Spleen (tissue), 11 donors: ENCODE results near the gene MACC1. TPM values are rescaled to one million over a fixed set of nuclear protein-coding genes. Genes with fewer than 3 reads are reported as not detected.

Experiments used
- DNase-seq: peaks from one replicate; pipeline ENCODE4 v3.0.0-alpha.2; 2020
- H3K27ac ChIP-seq, 8 donors: fragments of 200-600 bp; sonication (generic) in 7 of 8; 1 replicate in 4 of 8; 2 replicates in 4 of 8; pipeline versions ENCODE4 v1.5.0 to v1.8.0; 2016 to 2021; ENCODE audit warnings: inconsistent platforms in 4 of 8, mild to moderate bottlenecking in 4 of 8, moderate library complexity in 1 of 8
- H3K27me3 ChIP-seq, 7 donors: fragments of 200-600 bp; sonication (generic) in 6 of 7; replicated peaks in 1 of 7; 1 replicate in 4 of 7; 2 replicates in 3 of 7; pipeline versions ENCODE4 v1.5.0 to v1.8.0; 2016 to 2021; ENCODE audit warnings: inconsistent platforms in 3 of 7, mild to moderate bottlenecking in 1 of 7
- H3K36me3 ChIP-seq, 6 donors: fragments of 200-600 bp; sonication (generic) in 5 of 6; 1 replicate in 4 of 6; 2 replicates in 2 of 6; pipeline versions ENCODE4 v1.5.0 to v1.8.0; 2016 to 2021; ENCODE audit warnings: inconsistent platforms in 2 of 6
- H3K4me1 ChIP-seq, 6 donors: fragments of 200-600 bp; sonication (generic) in 5 of 6; 1 replicate in 3 of 6; 2 replicates in 3 of 6; pipeline versions ENCODE4 v1.5.0 to v1.8.0; 2016 to 2021; ENCODE audit warnings: inconsistent platforms in 3 of 6
- H3K4me3 ChIP-seq, 8 donors: fragments of 200-600 bp; sonication (generic) in 7 of 8; 1 replicate in 4 of 8; 2 replicates in 4 of 8; pipeline versions ENCODE4 v1.5.0 to v1.8.0; 2016 to 2021; ENCODE audit warnings: inconsistent platforms in 4 of 8, mild to moderate bottlenecking in 4 of 8, moderate library complexity in 2 of 8
- H3K9me3 ChIP-seq, 8 donors: fragments of 200-600 bp; sonication (generic) in 7 of 8; 1 replicate in 4 of 8; 2 replicates in 4 of 8; pipeline versions ENCODE4 v1.5.0 to v1.8.0; 2016 to 2021; ENCODE audit warnings: inconsistent platforms in 4 of 8
- CTCF ChIP-seq, 11 experiments: fragments of 200-600 bp in 7 of 11; fragments of 450-650 bp in 4 of 11; sonication (generic) in 4 of 11; IDR thresholded peaks in 8 of 11; conservative IDR thresholded peaks in 3 of 11; 1 replicate in 7 of 11; 2 replicates in 4 of 11; pipeline versions ENCODE4 v1.4.0 to v1.8.0; 2016 to 2021; ENCODE audit warnings: antibody characterized with exemption in 11 of 11, inconsistent platforms in 4 of 11, mild to moderate bottlenecking in 1 of 11
- POLR2A ChIP-seq, 3 donors: fragments of 450-650 bp; IDR thresholded peaks; one replicate each; pipeline ENCODE4 v1.5.1; 2017; ENCODE audit warnings: antibody characterized with exemption in 3 of 3, mild to moderate bottlenecking in 1 of 3
- POLR2AphosphoS5 ChIP-seq, 3 donors: sonication (generic); formaldehyde crosslinking; IDR thresholded peaks; one replicate each; pipeline ENCODE4 v1.5.1; 2017; ENCODE audit warnings: antibody characterized with exemption in 3 of 3
- WGBS, 5 donors: extraction: QIAGEN DNeasy Blood & Tissue Kit in 3 of 5; methylation state at CpG; one replicate each; pipeline versions ENCODE4 v1.1.5 to v1.1.7; 2013 to 2018; 5-methylcytosine and 5-hydroxymethylcytosine counted together
- intact Hi-C: fragments of 100-400 bp; cut with DNase I; formaldehyde crosslinking; loops from one replicate; pipeline ENCODE4 v1.15.0; 2023; ENCODE audit warnings: low total_unique reads
- polyA plus RNA-seq, 3 donors: library from polyadenylated mRNA; stranded (reverse); fragments of 200-250 nt; gene quantifications; one replicate each; pipeline ENCODE4 v1.2.1, GENCODE V29; 2013
- total RNA-seq, 7 donors: library from RNA; depleted of rRNA in 3 of 7; stranded (reverse); fragments of >200 nt in 3 of 7; fragmentation: NEBNext Ultra II Directional in 4 of 7; extraction: Animal tissue kit (Norgen Biotek cat#: 25700) in 4 of 7; gene quantifications; one replicate each; pipeline versions ENCODE4 v1.1.0 to v1.2.1, GENCODE V29; 2016 to 2021
- donor health status: healthy with polysubstance abuse.
- donor health status: DM: no; HTN: no; CAD: no; lungs with moderate emphysema.
- donor health status: DM: no; HTN: no; CAD: no.
- donor health status: Bipolar disorder and iron deficiency.
- donor health status: healthy.
- donor health status: DM: no; HTN: no; CAD: no.
- donor health status: DM: yes; HTN: yes; CAD: no.

MACC1 gene
- total and polyA plus RNA-seq, 10 donors: 0.83 to 10.6 (median 4.8) TPM

- H3K4me3 ChIP-seq: no peak overlapping the region
- DNase-seq: no peak
- WGBS, 5 donors: 37 to 58% (median 46%) methylated on average over 4 of the region's 4 CpGs
- intact Hi-C loops: no loop called here
- no peaks in the 10 kb centered on the region for H3K9me3 ChIP-seq
- no peaks in the 10 kb centered on the region for H3K27me3 ChIP-seq
- H3K36me3 ChIP-seq: peaks cover 0 to 10% (median 0%) of the 10 kb centered on the region in 6 donors
- TF ChIP-seq CTCF (IDR thresholded peaks at IDR 0.05 in 8 of 11, conservative IDR thresholded peaks at IDR 0.05 in 3 of 11): no peak
- no peak for TF ChIP-seq POLR2AphosphoS5 (IDR thresholded peaks at IDR 0.05)
- TF ChIP-seq POLR2A (IDR thresholded peaks at IDR 0.05): no peak
- H3K4me1 ChIP-seq: peaks cover 0 to 17% (median 3%) of the 10 kb centered on the region in 6 donors
- H3K27ac ChIP-seq: no peak overlapping the region
These were observed 65.3 kb downstream of the MACC1 start for GRCh38 chr7:20151708-20152456.

GRCh38 chr7:20146451-20146850 lies 70.7 kb downstream of the MACC1 start:
- 72 to 80% (median 73%) methylated on average over 3 of the region's 3 CpGs for WGBS, 5 donors
- Histone ChIP-seq H3K4me3 (no peak overlapping the region), H3K4me1 (peaks cover 0 to 9% (median 0%) of the 10 kb centered on the region in 6 donors), H3K9me3 (no peaks in the 10 kb centered on the region), H3K27ac (no peak overlapping the region), H3K27me3 (no peaks in the 10 kb centered on the region), H3K36me3 (no peaks in the 10 kb centered on the region)
- intact Hi-C loops: no loop called here
- TF ChIP-seq POLR2A (IDR thresholded peaks at IDR 0.05) (no peak), POLR2AphosphoS5 (IDR thresholded peaks at IDR 0.05) (no peak)
- DNase-seq: no peak

GRCh38 chr7:20144801-20145200 lies 72.4 kb downstream of the MACC1 start:
- no peak for TF ChIP-seq POLR2A (IDR thresholded peaks at IDR 0.05)
- TF ChIP-seq POLR2AphosphoS5 (IDR thresholded peaks at IDR 0.05): no peak
- TF ChIP-seq CTCF (IDR thresholded peaks at IDR 0.05 in 8 of 11, conservative IDR thresholded peaks at IDR 0.05 in 3 of 11): no peak
- H3K27ac ChIP-seq: no peak overlapping the region
- H3K36me3 ChIP-seq: no peaks in the 10 kb centered on the region
- H3K9me3 ChIP-seq: no peaks in the 10 kb centered on the region
- no peaks in the 10 kb centered on the region for H3K27me3 ChIP-seq
- no peak overlapping the region for H3K4me3 ChIP-seq
- no peaks in the 10 kb centered on the region for H3K4me1 ChIP-seq
- WGBS, 5 donors: 91 to 97% (median 93%) methylated on average over 3 of the region's 3 CpGs
- no peak for DNase-seq
- intact Hi-C loops: no loop called here

GRCh38 chr7:20141666-20142065 lies 75.5 kb downstream of the MACC1 start:
- no peaks in the 10 kb centered on the region for H3K4me1 ChIP-seq
- H3K36me3 ChIP-seq: no peaks in the 10 kb centered on the region
- TF ChIP-seq POLR2AphosphoS5 (IDR thresholded peaks at IDR 0.05) (no peak), POLR2A (IDR thresholded peaks at IDR 0.05) (no peak), CTCF (IDR thresholded peaks at IDR 0.05 in 8 of 11, conservative IDR thresholded peaks at IDR 0.05 in 3 of 11) (no peak)
- no peaks in the 10 kb centered on the region for H3K9me3 ChIP-seq
- no peak overlapping the region for H3K27ac ChIP-seq
- intact Hi-C loops: no loop called here
- H3K27me3 ChIP-seq: no peaks in the 10 kb centered on the region
- WGBS, 5 donors: 69 to 81% (median 80%) methylated on average over 4 of the region's 4 CpGs
- no peak for DNase-seq
- H3K4me3 ChIP-seq: no peak overlapping the region
